HG03460 (cell line): Measurements from ENCODE around the gene AJAP1.

Experiments
- ATAC-seq: cut with Tn5 transposase; IDR thresholded peaks from one replicate; pipeline ENCODE4 v1.9.1; 2021; ENCODE audit not compliant: unreplicated experiment

Gene AJAP1

DNA sequence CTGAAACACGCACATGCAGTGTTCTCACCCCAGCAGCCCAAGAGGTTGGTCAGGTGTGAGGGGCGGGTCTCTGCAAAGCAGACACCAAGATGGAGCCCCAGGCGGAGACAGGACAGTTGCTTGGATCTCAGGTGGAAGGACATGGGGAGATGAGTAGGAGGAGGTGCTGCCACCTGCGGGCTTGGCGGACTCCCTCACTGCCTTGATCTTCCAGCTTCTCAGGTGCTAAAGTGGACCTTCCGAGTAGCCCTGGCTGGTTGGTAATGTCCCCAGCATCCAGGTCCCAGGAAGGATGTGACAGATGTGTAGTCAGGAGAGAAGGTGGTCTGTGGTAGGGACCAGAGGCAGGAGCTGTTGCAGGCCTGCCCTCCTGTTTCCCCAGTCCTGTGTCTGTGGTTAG lies 114.1 kb downstream of the AJAP1 start:
- ATAC-seq: no peak

DNA sequence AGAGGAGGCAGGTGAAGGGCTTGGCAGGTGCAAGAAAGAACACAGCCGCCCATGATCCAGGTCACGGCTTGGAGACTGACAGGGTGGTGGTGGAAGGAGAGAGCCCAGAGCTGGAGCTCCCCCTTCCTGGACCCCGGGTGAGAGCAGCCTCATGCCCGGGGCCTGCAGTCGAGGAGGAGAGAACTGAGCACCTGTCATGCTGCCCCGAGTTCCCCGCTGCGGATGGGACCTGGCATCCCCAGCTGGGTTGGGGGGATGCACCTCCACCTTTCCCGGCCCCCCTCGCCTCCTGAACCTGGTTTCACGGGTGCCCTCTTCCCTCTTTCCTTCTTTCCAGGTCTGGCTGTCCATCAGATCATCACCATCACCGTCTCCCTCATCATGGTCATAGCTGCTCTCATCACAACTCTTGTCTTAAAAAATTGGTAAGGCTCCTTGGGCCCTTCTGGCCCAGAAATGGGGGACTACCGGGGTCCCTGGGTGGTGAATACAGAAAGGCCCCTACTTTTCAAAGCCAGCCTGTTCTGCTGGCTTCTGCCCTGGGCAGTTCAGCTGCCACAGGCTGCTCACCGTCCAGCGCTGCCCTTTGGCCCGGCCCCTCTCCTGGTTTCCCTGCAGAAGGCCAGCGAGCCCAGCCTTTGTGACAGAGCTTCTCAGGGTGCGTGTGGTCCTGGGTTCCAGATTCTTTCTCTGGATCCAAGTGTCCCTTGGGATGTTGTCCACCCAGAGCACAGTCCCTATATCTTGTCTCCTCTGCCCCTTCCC lies 115.3 kb downstream of the AJAP1 start:
- no peak for ATAC-seq

DNA sequence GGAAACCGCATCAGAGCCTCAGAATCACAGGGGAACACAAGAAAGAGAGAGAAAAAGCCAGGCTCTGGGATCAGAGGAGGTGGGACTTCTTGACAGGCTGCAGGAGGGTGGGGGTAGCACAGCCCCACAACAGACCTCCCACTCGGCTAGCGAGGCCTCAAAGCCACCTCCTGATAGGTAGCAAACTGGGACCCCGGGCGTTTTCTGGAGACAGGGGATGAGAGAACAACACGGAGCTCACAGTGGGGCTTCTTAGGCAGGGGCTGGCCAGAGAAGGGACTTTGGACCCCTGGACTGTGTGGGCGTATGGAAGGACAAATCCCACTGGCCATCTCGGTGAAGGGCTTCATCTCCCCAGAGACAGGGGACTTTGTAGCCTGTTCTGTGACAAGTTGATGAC lies 116.3 kb downstream of the AJAP1 start:
- no peak for ATAC-seq

DNA sequence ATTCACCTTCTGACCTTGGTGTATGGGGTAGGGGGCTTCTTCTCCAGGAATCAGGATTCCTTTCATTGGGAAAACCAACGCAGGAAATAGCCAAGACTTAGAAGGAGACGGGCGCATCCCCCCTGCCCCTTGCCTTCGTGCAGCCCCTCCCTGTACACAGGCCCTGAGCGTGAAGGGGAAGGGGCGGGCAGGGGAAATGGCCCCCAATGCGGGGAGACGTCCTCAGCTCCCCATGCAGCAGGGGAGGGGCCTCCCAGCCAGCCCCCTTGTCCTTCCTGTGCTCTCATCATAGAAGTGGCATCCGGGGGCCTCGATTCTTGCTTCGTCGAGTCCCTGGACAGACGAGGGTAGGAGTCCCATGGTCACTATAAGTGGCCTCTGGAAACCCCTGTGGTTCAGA lies 116.9 kb downstream of the AJAP1 start:
- no peak for ATAC-seq

DNA sequence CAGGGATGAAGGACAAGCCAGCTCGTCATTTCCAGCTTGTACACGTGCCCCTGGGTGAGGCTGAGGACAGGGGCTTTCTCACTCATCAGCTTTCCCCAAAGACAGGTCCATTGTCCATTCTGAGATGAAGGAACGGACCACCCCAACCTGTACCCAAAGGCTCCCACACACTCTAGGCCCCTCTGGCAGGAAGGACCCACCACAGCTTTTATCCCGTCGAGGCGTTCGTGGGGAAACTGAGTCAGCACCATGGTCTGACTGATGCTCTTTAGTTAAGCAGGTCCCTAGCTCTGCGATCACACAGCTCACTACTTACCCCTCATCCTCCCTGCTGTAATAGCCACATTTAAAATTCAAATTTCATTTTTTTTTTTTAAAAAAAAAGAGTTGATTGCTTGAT lies 117.3 kb downstream of the AJAP1 start:
- no peak for ATAC-seq

DNA sequence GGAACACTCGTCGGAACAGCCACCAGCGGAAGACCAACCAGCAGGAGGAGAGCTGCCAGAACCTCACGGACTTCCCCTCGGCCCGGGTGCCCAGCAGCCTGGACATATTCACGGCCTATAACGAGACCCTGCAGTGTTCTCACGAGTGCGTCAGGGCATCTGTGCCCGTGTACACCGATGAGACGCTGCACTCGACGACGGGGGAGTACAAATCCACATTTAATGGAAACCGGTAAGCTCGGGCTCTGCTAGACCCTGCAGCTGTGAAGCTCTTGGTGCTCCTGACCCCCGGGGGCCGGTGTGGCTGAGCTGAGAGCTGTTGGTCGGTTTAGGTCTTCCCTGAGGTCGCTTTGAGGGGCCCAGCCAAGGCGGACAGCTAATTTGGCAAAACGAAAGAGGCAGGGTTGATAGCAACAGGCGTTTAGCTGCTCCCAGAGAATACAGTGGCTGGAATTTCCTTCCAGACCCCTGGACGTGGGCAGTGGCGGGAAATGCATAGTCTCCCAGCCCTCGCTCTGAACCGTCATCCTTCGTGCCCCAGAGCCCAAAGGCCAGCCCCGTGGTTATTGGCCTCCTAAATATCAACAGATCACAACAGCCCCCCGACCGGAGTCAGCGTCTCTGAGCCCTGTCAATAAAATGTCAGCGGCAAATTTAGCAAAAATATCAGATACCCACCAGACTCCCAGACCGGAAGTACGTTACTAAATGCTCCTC lies 118.0 kb downstream of the AJAP1 start:
- no peak for ATAC-seq

DNA sequence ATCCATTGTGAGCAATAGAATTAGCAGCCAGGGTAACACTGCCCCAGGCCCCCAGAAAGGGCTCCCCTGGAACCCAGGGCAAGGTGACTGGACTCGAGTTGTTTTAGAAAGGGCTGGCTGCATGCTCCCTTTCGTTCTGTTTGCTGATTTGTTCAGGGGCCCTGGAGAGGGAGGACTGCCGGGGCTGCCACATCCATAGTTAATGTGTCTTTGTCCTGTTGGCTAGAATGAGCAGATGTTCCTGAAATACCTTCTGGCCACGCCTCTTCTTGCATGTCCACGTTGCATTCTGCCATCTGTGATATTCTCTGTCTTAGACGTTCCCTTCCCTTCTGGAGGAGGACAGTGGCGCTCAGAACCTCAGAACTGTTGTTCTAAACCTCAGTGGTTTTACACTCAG lies 118.8 kb downstream of the AJAP1 start:
- no peak for ATAC-seq

DNA sequence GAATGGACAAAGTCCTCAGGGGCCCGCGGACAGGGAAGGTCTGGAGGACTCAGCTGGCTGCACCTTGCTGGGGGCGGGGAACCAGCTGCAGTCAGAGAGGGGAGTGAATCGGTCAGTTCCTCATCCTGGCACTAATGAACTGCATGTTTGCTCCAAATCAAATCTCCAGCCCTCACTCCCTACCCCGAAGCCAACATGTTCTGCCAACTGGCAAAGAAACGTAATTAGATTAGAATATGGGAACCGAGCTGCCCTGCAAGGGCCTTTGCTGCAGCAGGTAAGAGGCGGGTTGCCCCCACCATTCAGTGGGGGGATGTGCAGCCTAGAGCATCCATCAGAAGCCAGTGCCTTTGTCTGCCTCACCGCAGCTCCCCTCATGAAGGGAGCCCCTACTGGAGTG lies 121.1 kb downstream of the AJAP1 start:
- no peak for ATAC-seq

DNA sequence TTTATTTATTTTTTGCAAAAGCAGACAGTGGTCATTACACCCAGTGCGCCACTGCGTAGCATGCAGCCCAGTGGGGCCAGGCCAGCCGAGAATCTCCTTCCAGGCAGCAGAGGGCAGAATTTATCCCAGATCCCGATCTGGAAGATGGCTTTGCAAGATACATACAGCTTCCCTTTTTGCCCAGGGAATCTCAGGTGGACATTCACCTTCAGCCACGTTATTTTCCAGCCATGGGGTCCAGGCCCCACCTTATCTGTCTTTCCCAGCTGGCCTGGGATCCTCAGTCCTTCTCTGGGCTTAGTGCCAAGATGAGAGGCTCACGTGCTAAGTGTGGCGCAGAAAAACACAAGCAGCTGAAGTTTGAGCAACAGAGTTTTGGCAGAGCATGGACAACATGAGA lies 123.6 kb downstream of the AJAP1 start:
- no peak for ATAC-seq

DNA sequence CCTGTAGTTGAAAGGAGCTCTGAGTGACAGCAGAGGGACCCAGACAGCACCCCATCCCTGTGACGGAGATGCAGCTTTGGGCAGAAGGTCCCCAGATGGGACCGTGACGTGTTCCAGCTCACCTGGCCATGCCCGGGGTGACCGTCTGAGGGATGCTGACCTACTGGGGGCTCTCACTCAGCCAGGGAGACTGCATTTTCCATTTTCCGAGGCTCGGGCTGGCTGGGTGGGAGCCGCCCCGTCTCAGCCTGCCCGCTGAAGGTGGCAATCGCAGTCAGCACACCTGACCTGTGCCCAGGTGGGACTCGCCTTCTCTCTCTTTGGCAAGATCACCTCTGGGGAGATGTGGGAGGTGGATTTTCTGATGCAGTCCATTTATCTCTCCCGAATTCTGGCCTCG lies 127.2 kb downstream of the AJAP1 start:
- ATAC-seq: no peak

DNA sequence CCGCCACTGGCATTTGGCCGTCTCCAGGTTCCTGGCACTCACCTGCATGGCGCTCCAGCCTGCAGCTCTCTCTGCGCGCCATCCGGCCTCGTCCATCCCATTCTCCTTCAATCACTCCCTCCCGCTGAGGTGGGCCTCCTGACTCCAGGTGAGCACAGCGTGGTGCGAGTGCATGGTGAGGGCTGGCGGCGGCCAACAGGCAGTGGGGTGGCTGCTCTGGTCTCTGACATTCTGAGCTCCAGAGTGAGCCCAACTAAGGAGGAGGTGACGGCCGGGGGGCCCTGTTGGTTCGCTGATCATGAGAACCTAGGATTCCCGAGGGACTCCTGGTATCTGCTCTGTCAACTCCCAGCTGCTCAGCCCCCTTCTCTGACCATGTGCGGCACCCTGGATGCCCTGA lies 130.4 kb downstream of the AJAP1 start:
- ATAC-seq: no peak

DNA sequence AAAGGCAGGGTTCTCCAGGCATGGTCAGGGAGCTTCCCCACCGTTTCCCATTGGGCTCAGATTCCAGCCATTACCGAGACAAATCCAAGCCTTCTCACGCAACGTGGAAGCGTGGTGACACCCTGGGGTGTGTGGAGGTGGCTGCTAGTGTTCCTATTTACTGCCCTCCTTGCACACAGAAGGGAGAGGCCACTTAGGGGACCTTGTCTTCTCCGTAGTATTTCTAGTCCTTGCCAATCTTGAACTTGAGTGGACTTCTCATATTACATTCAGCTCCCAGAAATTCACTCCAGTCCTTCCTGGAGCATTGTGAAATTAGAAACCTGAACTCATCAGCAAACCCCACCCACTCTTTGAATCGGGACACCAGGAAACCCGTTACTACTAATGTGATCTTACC lies 131.6 kb downstream of the AJAP1 start:
- ATAC-seq: no peak

DNA sequence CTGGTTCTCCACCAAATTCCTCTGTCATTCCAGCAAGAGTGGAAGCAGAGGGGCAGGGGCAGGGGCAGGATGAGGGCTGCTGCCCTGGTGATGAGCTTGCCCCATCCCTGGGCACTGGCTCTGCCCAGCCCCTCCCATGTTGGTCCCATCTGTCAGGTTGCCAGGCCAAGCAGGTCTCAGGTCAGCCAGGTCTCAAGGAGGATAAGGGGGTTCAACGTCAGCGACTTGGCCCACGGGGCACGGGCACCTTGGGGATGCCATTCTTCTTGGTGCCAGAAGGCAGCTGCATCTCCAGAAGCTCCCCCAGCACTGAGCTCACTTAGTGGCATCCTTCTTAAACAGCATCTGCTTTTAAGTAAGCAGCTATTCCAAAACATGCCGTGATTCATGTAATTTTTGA lies 133.1 kb downstream of the AJAP1 start:
- ATAC-seq: no peak

DNA sequence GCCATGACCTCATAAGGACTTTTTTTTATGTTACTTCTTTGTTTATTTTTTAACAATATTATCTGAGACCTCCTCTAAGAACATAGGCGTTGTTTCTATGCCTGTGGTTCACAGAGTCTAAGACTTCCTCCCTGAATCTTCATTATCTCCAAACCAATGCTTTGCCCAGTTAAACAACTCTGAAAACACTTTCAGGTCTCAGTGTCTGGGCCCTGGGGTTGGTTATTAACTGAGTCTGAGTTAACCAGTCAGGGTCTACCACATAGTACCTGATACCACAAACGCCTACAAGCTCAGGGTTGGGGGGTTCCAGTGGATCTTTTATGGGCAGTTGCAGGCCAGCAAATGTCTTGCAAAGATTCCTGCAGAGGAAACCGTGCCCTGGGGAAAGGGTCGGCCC lies 138.2 kb downstream of the AJAP1 start:
- ATAC-seq: no peak

DNA sequence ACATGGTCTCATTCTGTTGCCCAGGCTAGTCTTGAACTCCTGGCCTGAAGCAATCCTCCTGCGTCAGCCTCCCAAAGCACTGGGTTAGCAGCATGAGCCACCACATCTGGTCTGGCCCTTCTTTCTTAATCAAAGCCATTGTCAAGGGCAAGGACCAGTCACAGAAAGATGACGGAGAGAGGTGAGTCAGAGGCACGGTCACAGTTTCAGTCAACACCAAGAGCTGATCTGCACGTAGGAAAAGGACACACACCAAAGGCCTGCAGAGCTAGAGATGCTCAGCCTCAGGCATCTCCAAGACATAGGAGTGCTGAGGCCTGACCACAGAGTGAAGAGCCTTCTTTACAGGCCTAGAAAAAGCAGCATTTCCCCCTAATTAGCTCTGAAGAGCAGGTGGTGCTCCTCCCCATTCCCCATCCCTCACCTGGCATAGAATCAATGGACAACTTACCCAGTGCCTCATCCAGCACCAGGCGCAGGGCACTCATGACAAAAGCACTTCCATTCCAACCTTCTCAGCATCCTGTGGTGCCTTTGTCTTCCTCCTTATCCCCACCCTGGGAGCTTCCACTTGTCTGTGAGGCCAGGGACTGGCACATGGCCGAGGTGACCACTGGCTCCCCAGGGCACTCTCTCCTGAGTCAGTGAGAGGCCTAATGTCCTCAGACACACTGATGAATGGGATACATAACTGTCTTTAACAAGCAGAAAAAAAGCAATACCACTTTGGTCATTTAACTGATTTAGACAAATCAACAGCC lies 139.8 kb downstream of the AJAP1 start:
- no peak for ATAC-seq

DNA sequence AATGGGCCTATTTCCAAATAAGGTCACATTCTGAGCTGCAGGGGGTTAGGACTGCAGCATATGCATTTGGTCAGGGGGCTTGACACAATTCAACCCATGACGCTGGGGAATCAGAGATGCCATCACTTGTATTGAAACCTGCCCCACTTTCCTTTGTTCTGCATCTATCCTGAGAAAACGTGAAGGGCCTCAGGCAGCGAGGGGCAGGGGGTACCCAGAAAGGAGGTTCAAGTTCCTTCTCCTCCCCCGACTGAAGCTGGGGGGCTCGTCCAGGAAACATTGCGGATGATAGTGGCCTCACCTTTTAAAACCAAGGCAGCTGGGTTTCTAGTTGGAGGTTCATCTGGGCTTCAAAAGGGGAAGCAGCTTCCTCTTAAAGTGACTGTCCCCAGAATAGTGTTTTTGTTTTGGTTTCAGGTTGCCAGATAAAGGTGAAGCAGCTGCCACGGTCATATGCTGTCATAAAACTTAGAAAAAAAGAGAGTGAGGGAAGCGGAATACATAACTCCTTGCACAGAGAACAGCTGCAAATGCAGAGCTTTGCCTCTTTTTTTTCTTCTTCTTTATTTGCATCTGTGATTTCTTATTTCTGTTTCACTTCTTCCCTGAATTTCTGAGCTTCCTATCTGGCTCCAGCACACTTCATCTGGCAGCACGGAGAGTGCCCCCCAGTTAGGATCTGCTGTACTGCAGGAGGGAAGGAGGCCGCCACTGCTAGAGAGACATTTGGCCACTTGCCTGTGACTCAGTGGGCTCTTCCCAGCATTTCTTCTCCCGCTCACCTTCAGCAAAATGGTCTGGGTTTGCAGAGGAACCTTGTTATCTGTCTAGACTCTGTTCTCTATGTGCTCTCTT lies 142.0 kb downstream of the AJAP1 start:
- peak; percentile 73 for ATAC-seq

DNA sequence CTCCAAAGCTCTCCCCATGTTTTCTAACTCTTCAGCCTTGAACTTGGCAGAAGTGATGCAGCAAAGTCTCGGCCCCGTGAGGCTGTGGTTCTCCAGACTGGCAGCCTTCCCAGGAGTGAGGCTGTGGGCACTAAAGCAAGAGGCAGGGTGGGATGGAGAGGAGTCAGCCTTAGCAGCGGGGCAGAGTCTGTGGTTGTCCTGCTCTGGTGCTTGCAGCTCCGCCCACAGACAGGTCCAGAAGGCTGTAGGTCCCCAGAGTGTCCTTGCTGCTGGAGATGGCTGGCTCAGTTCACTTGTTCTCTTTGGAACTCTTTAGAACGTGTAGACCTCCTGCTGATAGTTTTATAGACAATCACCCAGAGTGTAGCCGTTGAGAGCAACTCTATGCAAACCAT lies 142.6 kb downstream of the AJAP1 start:
- no peak for ATAC-seq

DNA sequence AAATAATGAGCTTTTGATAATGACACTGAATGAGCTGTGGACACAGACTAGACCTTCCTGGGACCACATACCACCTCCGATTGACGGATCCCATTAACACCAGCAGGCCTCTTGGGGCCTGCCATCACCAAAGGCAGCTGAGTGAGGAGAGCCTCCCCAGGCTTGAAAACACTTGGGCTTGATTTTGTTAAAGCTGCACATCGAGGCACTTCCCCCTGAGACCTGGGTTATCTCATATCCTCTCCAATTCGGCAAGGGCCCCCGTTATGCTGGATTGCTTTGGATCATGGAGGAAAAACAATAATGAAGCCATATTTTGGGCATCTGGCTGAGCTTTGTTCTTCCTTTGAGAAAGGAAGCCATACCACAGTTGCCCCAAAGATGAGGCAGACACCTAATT lies 143.0 kb downstream of the AJAP1 start:
- no peak for ATAC-seq

DNA sequence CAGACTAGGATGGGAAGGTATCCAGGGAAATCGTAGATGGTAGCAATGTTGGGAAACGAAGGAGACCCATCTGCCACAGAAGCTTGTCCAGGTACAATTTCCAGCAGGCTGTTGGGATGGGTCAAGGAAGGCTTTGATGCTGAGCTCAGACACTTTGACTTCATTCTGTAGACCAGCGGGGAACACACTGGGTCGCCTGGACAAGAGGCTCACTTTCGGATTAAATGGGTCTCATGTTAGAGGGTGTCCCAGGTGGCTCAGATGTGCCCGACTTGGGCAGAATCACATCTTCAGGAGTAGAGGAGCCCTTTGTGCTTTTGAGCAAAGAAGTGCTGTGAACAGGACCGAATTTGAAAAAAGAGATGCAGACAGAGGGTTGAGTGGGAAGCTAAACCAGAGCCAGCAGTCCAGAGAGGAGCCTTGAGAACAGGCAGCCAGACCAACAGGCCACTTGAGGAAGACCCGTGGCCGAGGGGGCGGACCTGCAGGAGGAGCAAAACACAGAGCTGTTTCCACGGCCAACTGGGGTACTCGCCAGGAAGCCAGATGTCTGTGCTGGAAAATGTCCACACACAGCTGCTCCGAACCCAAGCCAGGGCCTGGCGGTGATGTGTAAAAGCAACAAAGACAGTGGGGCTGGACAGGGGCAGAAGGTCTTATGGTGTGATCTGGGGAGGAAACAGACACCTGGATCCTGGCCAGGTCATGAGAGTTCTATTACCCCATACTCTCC lies 146.9 kb downstream of the AJAP1 start:
- no peak for ATAC-seq

DNA sequence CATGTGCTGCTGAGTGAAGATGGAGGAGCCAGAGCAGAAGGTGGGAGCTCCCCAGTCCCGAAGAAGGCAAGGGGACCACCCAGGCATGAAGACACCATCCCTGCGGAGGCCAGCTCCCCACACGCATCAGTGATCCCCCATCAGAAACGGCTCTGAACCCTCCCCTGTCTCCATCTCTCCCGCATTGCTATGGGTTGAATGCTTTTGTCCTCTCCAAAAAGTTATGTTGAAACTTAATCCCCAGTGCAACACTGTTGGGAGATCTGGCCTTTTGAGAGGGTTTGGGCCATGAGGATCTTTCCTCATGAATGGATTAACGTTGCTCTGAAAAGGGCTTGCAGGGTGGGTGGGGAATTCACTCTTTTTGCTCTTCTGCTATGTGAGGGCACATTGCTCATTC lies 147.6 kb downstream of the AJAP1 start:
- ATAC-seq: no peak
